ENCODE results near the gene CCSAP. TPM values are rescaled to one million over a fixed set of nuclear protein-coding genes. Genes with fewer than 3 reads are reported as not detected.

The CCSAP gene
- total and polyA plus RNA-seq, 12 donors, result 1.7 to 5.4 (median 4.0) TPM

DNA sequence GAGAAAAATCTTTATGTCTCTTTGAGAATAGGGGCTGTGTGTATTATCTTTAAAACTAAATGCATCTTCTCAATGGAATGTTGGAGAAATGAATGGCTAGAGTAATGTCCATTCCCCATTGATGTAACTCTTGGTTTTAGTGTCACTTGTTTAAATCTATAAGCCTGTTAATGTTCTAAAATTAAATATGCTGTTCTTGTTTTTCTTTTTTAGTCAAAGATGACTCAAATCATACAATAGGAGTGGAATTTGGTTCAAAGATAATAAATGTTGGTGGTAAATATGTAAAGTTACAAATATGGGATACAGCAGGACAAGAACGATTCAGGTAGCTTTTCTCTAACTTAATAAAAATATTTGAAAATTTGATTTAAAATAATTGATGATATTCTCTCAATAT, 54.3 kb downstream of the CCSAP start:
- TF ChIP-seq POLR2A (IDR thresholded peaks at IDR 0.05), result no peak
- TF ChIP-seq, protein P1, sequence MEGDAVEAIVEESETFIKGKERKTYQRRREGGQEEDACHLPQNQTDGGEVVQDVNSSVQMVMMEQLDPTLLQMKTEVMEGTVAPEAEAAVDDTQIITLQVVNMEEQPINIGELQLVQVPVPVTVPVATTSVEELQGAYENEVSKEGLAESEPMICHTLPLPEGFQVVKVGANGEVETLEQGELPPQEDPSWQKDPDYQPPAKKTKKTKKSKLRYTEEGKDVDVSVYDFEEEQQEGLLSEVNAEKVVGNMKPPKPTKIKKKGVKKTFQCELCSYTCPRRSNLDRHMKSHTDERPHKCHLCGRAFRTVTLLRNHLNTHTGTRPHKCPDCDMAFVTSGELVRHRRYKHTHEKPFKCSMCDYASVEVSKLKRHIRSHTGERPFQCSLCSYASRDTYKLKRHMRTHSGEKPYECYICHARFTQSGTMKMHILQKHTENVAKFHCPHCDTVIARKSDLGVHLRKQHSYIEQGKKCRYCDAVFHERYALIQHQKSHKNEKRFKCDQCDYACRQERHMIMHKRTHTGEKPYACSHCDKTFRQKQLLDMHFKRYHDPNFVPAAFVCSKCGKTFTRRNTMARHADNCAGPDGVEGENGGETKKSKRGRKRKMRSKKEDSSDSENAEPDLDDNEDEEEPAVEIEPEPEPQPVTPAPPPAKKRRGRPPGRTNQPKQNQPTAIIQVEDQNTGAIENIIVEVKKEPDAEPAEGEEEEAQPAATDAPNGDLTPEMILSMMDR (IDR thresholded peaks at IDR 0.05), result no peak
- DNase-seq, result no peak
- Histone ChIP-seq H3K27me3 (no peaks in the 10 kb centered on the region), H3K4me1 (replicated peaks in 1 of 2) (no peaks in the 10 kb centered on the region), H3K4me3 (no peak overlapping the region), H3K27ac (no peak overlapping the region), H3K9me3 (replicated peaks in 1 of 3) (no peaks in the 10 kb centered on the region), H3K36me3 (replicated peaks in 1 of 2) (peaks cover 0 to 9% of the 10 kb centered on the region in 2 donors)
- intact Hi-C loops (cut with DNase I), result no loop called here
- 83 to 97% (median 92%) methylated on average over 1 of the region's 1 CpG for WGBS, 4 donors

DNA sequence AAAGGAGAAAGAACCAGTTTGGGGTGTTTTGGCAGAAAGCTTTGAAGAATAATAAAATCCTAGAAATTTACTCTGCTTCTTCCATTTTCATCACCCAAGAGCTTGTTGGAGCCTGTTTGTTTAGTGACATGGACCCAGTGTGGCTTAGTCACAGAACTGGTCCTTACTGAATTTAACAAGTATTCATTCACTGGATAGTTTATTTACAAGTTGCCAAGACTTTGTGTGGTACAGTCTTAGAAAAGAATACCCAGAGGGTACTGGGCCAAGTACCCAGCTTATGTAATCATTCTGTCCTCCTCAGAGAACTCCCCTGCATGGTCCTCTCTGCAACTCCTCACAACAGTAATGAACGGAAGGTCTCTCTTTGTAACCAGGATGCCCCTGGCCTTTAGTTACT, 55.6 kb downstream of the CCSAP start:
- intact Hi-C loops (cut with DNase I), result no loop called here
- H3K4me1 ChIP-seq (replicated peaks in 1 of 2), result no peaks in the 10 kb centered on the region

DNA sequence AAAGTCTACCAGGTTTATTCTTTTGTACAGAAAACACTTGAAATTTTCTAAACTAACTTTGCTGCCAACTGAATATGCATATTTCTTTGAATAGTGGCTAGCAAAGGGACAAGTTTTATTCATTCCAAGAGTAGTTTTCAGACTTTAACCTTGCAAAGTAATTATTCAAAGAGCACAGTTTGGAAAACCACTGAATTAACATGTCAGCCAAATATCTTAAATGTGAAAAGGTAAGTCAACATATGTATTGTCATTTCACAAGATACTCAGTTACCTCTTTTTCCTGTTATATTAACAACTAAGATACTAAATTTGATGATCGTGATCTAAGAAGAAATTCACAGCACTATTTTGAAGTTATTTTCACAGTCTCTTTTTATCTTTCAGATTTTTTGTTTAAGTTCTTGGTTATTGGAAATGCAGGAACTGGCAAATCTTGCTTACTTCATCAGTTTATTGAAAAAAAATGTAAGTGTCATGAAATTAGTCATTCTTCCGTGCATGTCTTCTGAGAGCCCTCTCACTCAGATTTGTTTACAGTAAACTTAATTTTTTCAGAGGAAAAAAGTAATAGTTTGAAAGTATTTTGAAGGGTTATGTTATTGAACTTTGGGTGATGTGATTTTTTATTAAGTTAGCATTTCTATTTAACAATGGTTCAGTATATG, 56.6 kb downstream of the CCSAP start:
- no peaks in the 10 kb centered on the region for H3K27me3 ChIP-seq
- no peaks in the 10 kb centered on the region for H3K9me3 ChIP-seq (replicated peaks in 1 of 3)
- DNase-seq, result no peak
- H3K36me3 ChIP-seq (replicated peaks in 1 of 2), result peaks cover 0 to 6% of the 10 kb centered on the region in 2 donors
- intact Hi-C loops (cut with DNase I), result no loop called here
- TF ChIP-seq POLR2A (IDR thresholded peaks at IDR 0.05), result no peak
- TF ChIP-seq, protein P1 (IDR thresholded peaks at IDR 0.05), result no peak
- 58 to 62% (median 59%) methylated on average over 2 of the region's 2 CpGs for WGBS, 4 donors
- no peaks in the 10 kb centered on the region for H3K4me1 ChIP-seq (replicated peaks in 1 of 2)
- no peak overlapping the region for H3K4me3 ChIP-seq
- no peak overlapping the region for H3K27ac ChIP-seq

More for the DNA sequence above, 55.6 kb downstream of the CCSAP start:
- H3K27me3 ChIP-seq, result no peaks in the 10 kb centered on the region
- no peaks in the 10 kb centered on the region for H3K9me3 ChIP-seq (replicated peaks in 1 of 3)
- peaks cover 0 to 6% of the 10 kb centered on the region in 2 donors for H3K36me3 ChIP-seq (replicated peaks in 1 of 2)
- no peak overlapping the region for H3K4me3 ChIP-seq
- DNase-seq, result no peak
- TF ChIP-seq POLR2A (IDR thresholded peaks at IDR 0.05), result no peak
- TF ChIP-seq, protein P1 (IDR thresholded peaks at IDR 0.05), result no peak
- H3K27ac ChIP-seq, result no peak overlapping the region
- 96 to 100% (median 98%) methylated on average over 1 of the region's 1 CpG for WGBS, 4 donors

DNA sequence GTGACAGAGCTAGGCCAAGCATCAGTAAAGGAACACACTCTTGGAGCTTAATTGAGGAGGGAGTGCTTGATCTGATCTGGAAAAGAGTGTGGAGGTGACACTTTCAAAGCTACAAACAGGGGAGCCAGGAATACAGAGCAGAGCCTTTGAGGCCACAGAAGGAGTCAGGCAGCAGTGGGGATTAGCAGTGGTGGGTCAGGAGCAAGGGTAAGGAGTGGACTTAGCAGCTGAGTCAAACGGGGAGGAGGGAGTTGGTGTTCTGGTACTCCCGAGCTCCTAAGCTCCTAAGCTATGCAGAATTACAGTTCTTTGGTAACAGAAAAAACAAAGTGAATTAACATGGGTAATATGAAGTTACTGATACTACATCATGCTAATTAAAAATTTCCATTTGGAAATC, 57.4 kb downstream of the CCSAP start:
- TF ChIP-seq, protein P1 (IDR thresholded peaks at IDR 0.05), result no peak
- no peak for TF ChIP-seq POLR2A (IDR thresholded peaks at IDR 0.05)
- no peak overlapping the region for H3K4me3 ChIP-seq
- H3K27ac ChIP-seq, result no peak overlapping the region
- intact Hi-C loops (cut with DNase I), result no loop called here
- H3K27me3 ChIP-seq, result no peaks in the 10 kb centered on the region
- WGBS, 4 donors, result 83 to 86% (median 84%) methylated on average over 2 of the region's 2 CpGs
- no peaks in the 10 kb centered on the region for H3K9me3 ChIP-seq (replicated peaks in 1 of 3)
- peaks cover 0 to 1% of the 10 kb centered on the region in 2 donors for H3K4me1 ChIP-seq (replicated peaks in 1 of 2)
- DNase-seq, result no peak
- peaks cover 0 to 4% of the 10 kb centered on the region in 2 donors for H3K36me3 ChIP-seq (replicated peaks in 1 of 2)

Data from adrenal gland (tissue), 12 donors.